Activated CD4-positive, alpha-beta T cell treated with anti-CD3 and anti-CD28 coated beads, Interleukin-2, amount 50 U/mL, for 48 hours (primary cell): ENCODE measurements around the gene ARL6IP4.

Experiments used
- DNase-seq, 2 experiments: peaks; one replicate each; pipeline ENCODE4 v3.0.0-alpha.2; 2020

ARL6IP4 gene

GRCh38 chr12:122991623-122992275, 11.3 kb downstream of the ARL6IP4 start:
- DNase-seq = no peak

GRCh38 chr12:122992386-122992785, 11.9 kb downstream of the ARL6IP4 start:
- no peak for DNase-seq

- no peak for DNase-seq
These were observed 13.7 kb downstream of the ARL6IP4 start for GRCh38 chr12:122994140-122994675.

- no peak for DNase-seq
These were observed 14.5 kb downstream of the ARL6IP4 start for GRCh38 chr12:122994781-122995502.

- DNase-seq = no peak
These were observed 15.2 kb downstream of the ARL6IP4 start for GRCh38 chr12:122995503-122996187.

- no peak for DNase-seq
These were observed 15.7 kb downstream of the ARL6IP4 start for GRCh38 chr12:122996188-122996601.

- no peak for DNase-seq
These were observed 16.3 kb downstream of the ARL6IP4 start for GRCh38 chr12:122996621-122997342.

- DNase-seq = no peak
These were observed 17.1 kb downstream of the ARL6IP4 start for GRCh38 chr12:122997343-122998250.

GRCh38 chr12:122998316-122998715, 17.8 kb downstream of the ARL6IP4 start:
- DNase-seq = no peak

GRCh38 chr12:122999196-122999946, 18.9 kb downstream of the ARL6IP4 start:
- no peak for DNase-seq

GRCh38 chr12:122999986-123000420, 19.5 kb downstream of the ARL6IP4 start:
- DNase-seq = no peak

- DNase-seq = no peak
These were observed 20.1 kb downstream of the ARL6IP4 start for GRCh38 chr12:123000578-123000977.

- DNase-seq = no peak
These were observed 21.0 kb downstream of the ARL6IP4 start for GRCh38 chr12:123001464-123001863.

- no peak for DNase-seq
These were observed 22.8 kb downstream of the ARL6IP4 start for GRCh38 chr12:123003257-123003656.

- no peak for DNase-seq
These were observed 23.8 kb downstream of the ARL6IP4 start for GRCh38 chr12:123004287-123004686.

GRCh38 chr12:123005081-123005626, 24.7 kb downstream of the ARL6IP4 start:
- no peak for DNase-seq

- no peak for DNase-seq
These were observed 26.5 kb downstream of the ARL6IP4 start for GRCh38 chr12:123006977-123007376.

GRCh38 chr12:123010110-123010509, 29.6 kb downstream of the ARL6IP4 start:
- no peak for DNase-seq

- DNase-seq = no peak
These were observed 30.2 kb downstream of the ARL6IP4 start for GRCh38 chr12:123010681-123011080.

GRCh38 chr12:123011701-123012100, 31.2 kb downstream of the ARL6IP4 start:
- DNase-seq = no peak
